ENCODE results near the gene ALG12.

Gene ALG12

GRCh38 chr22:49915610-49916009, 2.6 kb downstream of the ALG12 start:
- no peak overlapping the region for H3K4me3 ChIP-seq (ENCODE audit: low read depth, low read length)

DNA sequence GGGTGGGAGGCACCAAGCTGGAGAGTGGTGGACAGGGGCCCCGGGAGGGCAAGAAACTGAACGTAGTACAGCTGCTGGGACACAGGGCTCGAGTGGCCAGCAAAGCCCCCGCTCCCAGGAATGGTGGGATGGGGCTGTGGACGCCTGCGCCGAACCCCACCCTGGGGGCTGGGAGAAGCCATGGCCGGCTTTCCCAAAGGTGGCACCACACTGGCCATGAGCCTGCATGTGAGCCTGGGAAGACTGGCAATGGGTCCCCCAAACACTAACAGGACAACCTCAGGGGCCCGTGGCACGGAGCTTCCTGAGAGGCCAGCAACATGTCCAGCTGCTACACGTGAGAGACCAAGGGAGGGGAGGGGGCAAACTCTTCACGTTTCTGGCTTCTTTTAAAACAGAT, 4.0 kb downstream of the ALG12 start:
- no peak overlapping the region for H3K4me3 ChIP-seq (ENCODE audit: low read depth, low read length)

GRCh38 chr22:49913446-49913845, 4.8 kb downstream of the ALG12 start:
- no peak overlapping the region for H3K4me3 ChIP-seq (ENCODE audit: low read depth, low read length)

DNA sequence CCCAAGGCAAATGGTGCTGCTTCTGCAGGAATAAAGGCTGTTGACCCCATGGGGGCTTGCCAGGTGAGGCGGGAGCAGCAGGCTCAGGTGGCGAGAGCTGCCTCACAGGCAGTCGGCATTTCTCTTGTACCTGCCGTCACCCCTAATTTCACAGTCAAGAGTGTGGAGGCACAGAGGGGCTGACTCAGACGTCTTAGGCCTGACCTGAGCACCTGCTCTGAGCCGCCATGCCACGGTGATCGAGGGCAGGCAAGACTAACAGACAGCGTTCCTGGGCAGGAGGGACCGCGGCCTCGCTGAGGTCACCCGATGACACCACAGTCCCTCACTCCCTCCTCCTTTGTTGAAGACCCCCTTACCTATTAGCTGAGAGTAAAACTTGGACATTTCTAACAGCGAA, 5.2 kb downstream of the ALG12 start:
- H3K4me3 ChIP-seq (ENCODE audit: low read depth, low read length) = no peak overlapping the region

DNA sequence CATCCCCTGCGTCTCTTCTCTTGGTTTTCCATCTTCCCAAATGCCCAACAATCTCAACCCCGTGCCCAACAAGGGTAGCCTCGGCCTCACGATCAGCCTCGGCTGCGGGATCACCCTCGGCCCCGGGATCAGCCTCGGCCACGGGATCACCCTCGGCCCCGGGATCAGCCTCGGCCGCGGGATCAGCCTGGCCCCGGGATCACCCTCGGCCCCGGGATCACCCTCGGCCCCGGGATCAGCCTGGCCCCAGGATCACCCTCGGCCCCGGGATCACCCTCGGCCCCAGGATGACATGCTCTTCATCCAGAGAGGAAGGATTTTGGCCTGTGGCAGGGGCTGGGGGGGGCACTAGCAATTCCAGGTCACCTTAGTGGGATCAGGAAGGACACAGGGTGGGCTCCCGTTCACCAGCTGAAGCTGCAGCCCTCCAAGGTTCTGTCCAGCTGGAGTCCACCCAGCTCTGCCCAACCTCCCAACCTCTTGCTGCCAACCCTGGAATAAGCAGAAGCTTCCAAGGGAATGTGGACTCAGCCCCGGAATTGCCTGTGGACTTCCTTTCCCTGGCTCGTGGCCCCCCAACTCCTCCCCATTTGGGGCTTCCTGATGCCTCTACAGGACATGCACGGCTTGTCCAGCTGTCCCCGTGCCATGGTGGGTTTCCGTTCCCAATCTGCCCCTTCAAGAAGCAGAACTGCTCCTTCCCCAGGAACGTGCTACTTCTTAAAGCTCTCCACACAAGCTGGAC, 6.2 kb downstream of the ALG12 start:
- H3K4me3 ChIP-seq (ENCODE audit: low read depth, low read length) = no peak overlapping the region

GRCh38 chr22:49910229-49911155, 7.7 kb downstream of the ALG12 start:
- no peak overlapping the region for H3K4me3 ChIP-seq (ENCODE audit: low read depth, low read length)

DNA sequence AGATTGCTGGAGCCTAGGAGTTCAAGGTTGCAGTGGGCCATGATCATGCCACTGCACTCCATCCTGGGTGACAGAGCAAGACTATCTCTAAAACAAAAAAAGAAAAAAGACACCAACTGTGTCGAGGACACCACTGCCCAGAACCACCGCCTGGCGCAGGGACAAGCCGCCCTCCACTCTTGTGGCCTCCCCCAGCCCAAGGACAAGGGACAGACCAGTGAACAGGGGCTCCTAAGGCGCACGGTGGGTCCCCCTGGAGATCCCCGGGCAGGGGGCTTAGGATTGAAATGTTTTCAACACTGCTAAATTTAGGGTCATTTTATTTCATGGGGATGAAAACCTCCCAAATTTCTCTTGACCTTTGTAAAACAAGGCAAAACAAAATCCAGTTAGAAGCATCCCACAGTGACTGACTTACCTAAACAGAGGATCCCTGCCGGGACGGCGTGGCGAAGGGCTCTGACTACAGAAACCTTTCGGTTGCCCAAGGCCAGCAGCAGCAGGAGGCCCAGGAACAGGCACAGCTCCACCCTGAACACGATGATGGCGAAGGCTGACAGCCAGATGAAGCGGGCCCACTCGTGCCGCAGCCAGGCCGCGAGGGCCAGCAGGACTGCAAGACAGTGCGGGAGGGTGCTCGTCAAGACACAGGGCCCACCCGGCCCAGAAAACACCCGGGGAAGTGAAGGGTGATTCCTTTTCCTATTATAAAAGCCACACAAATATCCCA, 8.6 kb downstream of the ALG12 start:
- no peak overlapping the region for H3K4me3 ChIP-seq (ENCODE audit: low read depth, low read length)

- H3K4me3 ChIP-seq (ENCODE audit: low read depth, low read length) = no peak overlapping the region
Measured at GRCh38 chr22:49907807-49908206, 10.4 kb downstream of the ALG12 start.

DNA sequence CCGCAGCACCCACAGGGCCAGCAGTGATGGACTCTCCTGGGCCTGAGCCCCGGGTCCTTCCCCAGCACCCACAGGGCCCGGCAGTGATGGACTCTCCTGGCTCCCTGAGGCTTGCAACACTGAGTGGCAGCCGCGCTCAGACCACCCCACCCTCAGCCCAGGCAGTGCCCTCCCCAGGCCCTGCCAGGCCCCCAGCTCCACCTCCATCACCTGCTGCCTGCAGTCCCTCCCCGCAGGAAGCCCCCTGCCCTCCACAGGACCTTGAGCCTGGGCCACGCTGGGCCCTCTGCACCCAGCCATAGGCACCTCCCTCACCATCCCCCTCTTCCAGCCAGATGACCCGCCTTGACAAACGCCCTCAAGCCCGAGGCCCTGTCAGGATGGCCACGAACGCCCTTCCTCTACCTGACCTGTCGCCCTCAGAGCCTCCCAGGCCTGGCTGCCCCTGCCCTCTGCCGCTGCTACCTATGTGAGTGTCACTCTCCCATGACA, 11.4 kb downstream of the ALG12 start:
- no peak overlapping the region for H3K4me3 ChIP-seq (ENCODE audit: low read depth, low read length)

DNA sequence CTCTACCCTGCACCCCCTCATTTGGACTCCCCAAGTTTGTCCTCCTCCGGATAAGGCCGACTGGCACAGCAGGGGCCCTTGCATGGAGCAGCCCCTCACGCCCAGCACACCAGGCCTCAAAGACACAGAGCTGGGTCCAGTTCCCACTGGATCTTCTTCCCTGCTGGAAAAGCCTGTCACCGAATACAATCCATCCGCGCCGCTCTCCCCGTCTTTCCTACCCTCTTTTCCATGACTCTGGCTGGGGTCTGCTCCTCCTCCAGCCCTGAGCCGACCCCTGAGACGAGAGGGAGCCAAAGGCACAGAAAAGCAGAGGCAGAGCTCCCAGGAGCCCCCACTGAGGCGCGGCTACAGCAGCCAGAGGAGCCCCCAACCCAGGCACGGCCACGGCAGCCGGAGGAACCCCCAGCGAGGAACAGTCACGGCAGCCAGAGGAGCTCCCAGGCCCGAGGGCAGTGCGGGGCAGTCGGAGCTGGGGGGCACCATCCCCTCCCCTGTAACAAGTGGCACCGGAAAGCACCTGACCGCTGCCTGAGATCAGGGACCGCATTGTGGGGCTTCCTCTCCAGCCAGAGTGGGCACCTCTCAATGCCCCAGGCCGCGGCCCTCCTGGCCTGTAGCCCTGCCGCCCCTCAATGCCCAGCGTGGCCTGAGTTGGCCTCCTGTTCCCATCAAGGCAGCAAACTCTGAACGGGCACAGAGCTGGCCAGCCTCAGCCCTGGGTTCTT, 12.0 kb downstream of the ALG12 start:
- H3K4me3 ChIP-seq (ENCODE audit: low read depth, low read length) = no peak overlapping the region

DNA sequence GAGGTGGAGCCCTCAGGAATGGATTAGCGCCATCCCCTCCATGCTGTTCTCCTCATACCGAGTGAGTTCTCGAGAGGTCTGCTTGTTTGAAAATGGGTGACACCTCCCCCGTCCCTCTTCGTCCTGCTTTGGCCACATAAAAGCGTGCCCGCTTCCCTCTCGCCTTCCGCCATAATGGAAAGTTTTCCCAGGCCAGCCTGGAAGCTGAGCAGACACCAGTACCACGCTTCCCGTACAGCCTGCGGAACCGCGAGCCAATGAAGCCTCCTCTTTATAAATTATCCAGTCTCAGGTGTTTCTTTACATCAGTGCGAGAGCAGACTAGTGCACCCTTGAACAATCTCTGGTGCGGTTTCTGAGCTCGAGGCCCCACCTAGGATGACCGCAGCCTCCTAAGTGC, 12.8 kb downstream of the ALG12 start:
- H3K4me3 ChIP-seq (ENCODE audit: low read depth, low read length) = no peak overlapping the region

DNA sequence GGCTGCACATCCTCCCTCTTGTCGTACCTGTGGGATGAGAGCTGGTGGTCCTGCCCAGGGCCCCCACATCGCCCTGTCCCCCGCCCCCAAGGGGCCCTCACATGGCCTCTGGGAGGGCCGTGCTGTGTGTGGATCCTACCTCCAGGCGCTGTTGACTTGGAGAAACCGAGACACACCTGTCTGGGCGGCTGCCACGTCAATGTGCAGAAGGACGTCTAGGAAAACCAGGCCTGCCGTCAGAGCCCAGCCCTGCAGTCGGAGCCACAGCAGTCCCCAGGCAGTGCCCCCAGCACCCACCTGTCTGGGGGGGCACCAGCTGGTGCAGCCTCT, 14.2 kb downstream of the ALG12 start:
- H3K4me3 ChIP-seq (ENCODE audit: low read depth, low read length) = no peak overlapping the region

DNA sequence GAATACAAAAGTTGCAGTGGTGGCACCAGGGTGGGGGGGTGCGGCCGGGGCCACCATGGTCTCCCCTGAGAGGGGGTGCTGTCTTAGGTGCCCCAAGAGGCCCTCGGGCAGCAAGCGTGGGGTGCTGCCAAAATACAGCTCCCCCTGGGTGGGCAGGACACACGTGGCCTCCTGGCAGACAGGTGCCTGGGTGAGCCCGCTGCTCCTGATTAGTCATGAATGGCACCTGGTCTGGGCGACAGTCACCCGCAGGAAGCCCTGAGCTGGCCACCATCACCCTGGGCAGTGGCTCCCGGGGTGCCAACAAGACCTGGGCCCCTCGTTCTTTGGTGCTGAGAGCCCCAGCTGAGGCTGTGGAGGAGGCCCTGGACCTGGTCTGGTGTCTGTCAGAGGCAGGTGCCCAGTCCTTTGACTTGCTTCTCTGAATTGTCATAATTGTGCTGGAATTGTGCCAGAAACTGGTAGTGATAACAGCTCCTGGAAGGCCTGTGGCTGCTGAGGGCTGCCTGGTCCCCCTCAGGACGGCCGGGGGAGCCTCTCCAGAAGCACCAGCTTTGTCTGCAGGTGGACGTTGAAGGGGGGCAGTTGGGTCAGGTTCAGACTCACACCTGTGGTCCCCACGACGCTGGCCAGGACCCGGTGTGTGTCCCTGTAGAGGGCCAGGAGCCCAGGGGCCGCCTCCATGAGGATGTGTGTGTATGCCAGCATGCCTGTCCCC, 14.8 kb downstream of the ALG12 start:
- H3K4me3 ChIP-seq (ENCODE audit: low read depth, low read length) = no peak overlapping the region

GRCh38 chr22:49901457-49901856, 16.8 kb downstream of the ALG12 start:
- no peak overlapping the region for H3K4me3 ChIP-seq (ENCODE audit: low read depth, low read length)

DNA sequence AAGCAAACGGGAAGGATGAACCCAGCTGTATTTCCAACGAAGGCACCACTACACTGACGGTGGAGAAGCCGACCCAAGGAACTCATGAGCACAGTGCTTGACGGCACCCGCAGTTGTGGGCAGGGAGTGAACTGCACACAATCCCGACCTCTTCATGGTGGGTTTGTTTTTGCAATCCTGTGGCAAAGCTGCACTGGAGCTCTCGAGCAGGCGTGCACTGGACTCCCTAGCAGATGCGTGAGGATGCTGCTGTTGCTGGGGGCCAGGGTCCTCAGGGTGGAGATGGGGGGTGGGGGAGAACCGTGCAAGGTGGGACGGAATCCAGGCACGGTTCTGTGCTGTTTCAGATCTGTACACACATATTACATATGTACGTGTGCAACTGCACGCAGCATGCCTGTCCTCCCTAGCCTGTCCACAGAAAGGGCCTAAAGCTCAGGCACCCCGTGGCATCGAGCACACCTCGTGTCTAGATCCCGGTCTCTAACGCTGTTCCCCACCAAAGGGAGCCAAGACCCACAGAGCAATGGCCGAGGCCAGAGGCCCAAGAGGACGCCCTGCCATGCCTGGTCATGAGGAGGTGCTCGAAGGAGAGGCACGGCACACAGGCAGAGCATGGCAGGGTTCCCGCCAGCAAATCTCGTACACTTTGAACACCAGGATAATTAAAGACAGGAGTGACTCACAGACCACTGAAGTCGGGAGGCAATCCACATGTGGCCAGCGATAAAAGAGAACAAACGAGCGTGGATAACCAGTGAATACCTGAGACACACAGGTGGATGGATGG, 17.6 kb downstream of the ALG12 start:
- no peak overlapping the region for H3K4me3 ChIP-seq (ENCODE audit: low read depth, low read length)

- no peak overlapping the region for H3K4me3 ChIP-seq (ENCODE audit: low read depth, low read length)
Measured at GRCh38 chr22:49899530-49899929, 18.7 kb downstream of the ALG12 start.

GRCh38 chr22:49897015-49897684, 21.1 kb downstream of the ALG12 start:
- H3K4me3 ChIP-seq (ENCODE audit: low read depth, low read length) = no peak overlapping the region

DNA sequence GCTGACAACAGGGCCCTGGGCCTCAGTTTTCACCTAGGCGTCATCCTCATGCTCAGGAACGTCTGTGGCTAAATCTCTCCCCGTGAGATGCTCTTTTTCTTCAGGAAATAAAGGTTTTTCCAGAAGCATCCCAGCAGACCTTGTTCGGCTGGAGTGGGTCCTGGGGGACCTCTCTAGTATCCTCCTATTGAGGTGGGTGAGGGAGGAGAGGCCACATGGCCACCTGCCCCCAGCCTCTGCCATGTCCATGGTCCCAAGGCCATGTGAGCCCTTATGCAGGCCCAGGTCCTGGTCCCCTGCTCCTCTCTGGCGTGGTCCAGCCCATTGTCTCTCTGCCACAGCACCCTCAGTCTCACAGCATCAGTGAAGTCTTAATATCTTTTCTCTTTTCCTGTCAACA, 22.0 kb downstream of the ALG12 start:
- H3K4me3 ChIP-seq (ENCODE audit: low read depth, low read length) = no peak overlapping the region

Measured in iPS-11a (cell line).